ENCODE data around the gene PALLD. TPM values are rescaled to one million over a fixed set of nuclear protein-coding genes. Genes with fewer than 3 reads are reported as not detected.
A peak's percentile ranks its signal among the peaks of the same experiment; 100 is the strongest.

The PALLD gene
- total and polyA plus RNA-seq, 2 experiments from 2014 or later = 17.9 to 30.5 TPM

DNA sequence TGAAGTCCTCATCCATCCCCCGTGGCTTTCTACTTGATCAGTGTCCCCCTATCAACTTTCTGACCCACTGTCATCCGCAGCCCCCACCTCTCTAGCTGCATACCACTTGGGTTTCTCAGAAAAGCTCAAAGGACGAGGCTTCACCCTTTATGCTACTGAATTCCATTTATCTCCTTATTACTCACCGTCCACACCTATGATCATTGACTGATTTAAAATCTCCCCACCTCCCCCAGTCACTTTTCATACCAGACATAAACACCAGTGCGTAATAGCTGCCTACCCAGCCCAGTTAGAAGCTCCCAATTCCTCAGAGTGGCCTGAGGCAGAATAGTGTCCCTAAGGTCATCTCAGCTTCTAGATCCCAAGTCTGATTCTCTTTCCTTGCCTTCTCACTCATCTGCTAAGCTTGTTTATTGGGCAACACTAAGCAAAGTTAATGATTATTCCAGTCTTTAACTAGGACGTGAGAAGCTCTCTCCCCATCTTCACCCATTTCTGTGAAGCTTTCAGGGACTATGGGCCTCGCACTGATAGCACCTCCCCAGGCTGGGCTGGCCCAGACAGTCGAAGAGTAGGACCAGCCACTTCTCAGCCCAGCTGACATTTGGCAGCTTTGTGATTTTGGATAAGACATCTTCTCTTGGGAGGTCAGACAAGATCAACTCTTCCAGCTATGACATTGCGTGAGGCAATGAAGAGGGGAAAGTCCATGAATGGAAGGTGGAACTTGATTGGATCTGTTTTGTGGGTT is 9.4 kb upstream of the PALLD start:
- Histone ChIP-seq H3K9me3 (ENCODE audit: low read depth) (no peaks in the 10 kb centered on the region), H3K4me3 (0 out of 2 replicates have a peak overlapping the region, but pooled peaks have one; percentile 16), H3K4me1 (ENCODE audit: insufficient read depth) (peaks cover 57% of the 10 kb centered on the region), H3K27me3 (replicated peaks; ENCODE audit: insufficient read depth) (no peaks in the 10 kb centered on the region), H3K9me2 (ENCODE audit: insufficient read depth) (no peaks in the 10 kb centered on the region), H3K36me3 (ENCODE audit: low read depth) (no peaks in the 10 kb centered on the region), H4K20me1 (ENCODE audit: insufficient read depth) (no peaks in the 10 kb centered on the region), H3K79me2 (ENCODE audit: insufficient read depth) (no peaks in the 10 kb centered on the region), H3K4me2 (ENCODE audit: unreplicated experiment) (peak overlapping the region; percentile 64), H3K27ac (peak overlapping the region; percentile 74), H2AFZ (peak overlapping the region; percentile 64), H3F3A (ENCODE audit: insufficient read depth) (peaks cover 56% of the 10 kb centered on the region), H3K9ac (peak overlapping the region; percentile 42)
- WGBS, 2 experiments (ENCODE audit: low coverage in 1 of 2, low lambda C conversion rate in 2 of 2, missing lambda C conversion rate in 2 of 2) = 31% methylated on average over 9 of the region's 9 CpGs
- DNase-seq = peak; percentile 53
- in situ Hi-C loops (cut with MboI) = no loop called here
- TF ChIP-seq EZH2phosphoT487 (IDR thresholded peaks at IDR 0.05; ENCODE audit: insufficient read depth, low read depth) = no peak
- TF ChIP-seq EZH2 (IDR thresholded peaks at IDR 0.05; ENCODE audit: insufficient read depth, poor library complexity, severe bottlenecking) = no peak

GRCh38 chr4:168488869-168489274 is 8.0 kb upstream of the PALLD start:
- peaks cover 44% of the 10 kb centered on the region for H3F3A ChIP-seq (ENCODE audit: insufficient read depth)
- H3K36me3 ChIP-seq (ENCODE audit: low read depth) = no peaks in the 10 kb centered on the region
- H4K20me1 ChIP-seq (ENCODE audit: insufficient read depth) = no peaks in the 10 kb centered on the region
- no peak for DNase-seq
- no peak overlapping the region for H3K27ac ChIP-seq
- H3K4me1 ChIP-seq (ENCODE audit: insufficient read depth) = peaks cover 43% of the 10 kb centered on the region
- H3K4me2 ChIP-seq (ENCODE audit: unreplicated experiment) = no peak overlapping the region
- H3K9ac ChIP-seq = no peak overlapping the region
- H3K4me3 ChIP-seq = no peak overlapping the region
- 68 to 77% methylated on average over 3 of the region's 3 CpGs for WGBS, 2 experiments (ENCODE audit: low coverage in 1 of 2, low lambda C conversion rate in 2 of 2, missing lambda C conversion rate in 2 of 2)
- H2AFZ ChIP-seq = no peak overlapping the region
- no peaks in the 10 kb centered on the region for H3K79me2 ChIP-seq (ENCODE audit: insufficient read depth)
- no peaks in the 10 kb centered on the region for H3K27me3 ChIP-seq (replicated peaks; ENCODE audit: insufficient read depth)
- no peaks in the 10 kb centered on the region for H3K9me3 ChIP-seq (ENCODE audit: low read depth)
- TF ChIP-seq EZH2phosphoT487 (IDR thresholded peaks at IDR 0.05; ENCODE audit: insufficient read depth, low read depth) = no peak
- no peak for TF ChIP-seq EZH2 (IDR thresholded peaks at IDR 0.05; ENCODE audit: insufficient read depth, poor library complexity, severe bottlenecking)
- no peaks in the 10 kb centered on the region for H3K9me2 ChIP-seq (ENCODE audit: insufficient read depth)
- in situ Hi-C loops (cut with MboI) = no loop called here

- no peak for TF ChIP-seq EZH2 (IDR thresholded peaks at IDR 0.05; ENCODE audit: insufficient read depth, poor library complexity, severe bottlenecking)
- TF ChIP-seq EZH2phosphoT487 (IDR thresholded peaks at IDR 0.05; ENCODE audit: insufficient read depth, low read depth) = no peak
- DNase-seq = no peak
- Histone ChIP-seq H3K9ac (no peak overlapping the region), H4K20me1 (ENCODE audit: insufficient read depth) (no peaks in the 10 kb centered on the region), H3K36me3 (ENCODE audit: low read depth) (no peaks in the 10 kb centered on the region), H2AFZ (no peak overlapping the region), H3K4me3 (no peak overlapping the region), H3K9me2 (ENCODE audit: insufficient read depth) (no peaks in the 10 kb centered on the region), H3K4me1 (ENCODE audit: insufficient read depth) (peaks cover 35% of the 10 kb centered on the region), H3K79me2 (ENCODE audit: insufficient read depth) (no peaks in the 10 kb centered on the region), H3K27ac (no peak overlapping the region), H3K9me3 (ENCODE audit: low read depth) (no peaks in the 10 kb centered on the region), H3K4me2 (ENCODE audit: unreplicated experiment) (no peak overlapping the region), H3F3A (ENCODE audit: insufficient read depth) (peaks cover 38% of the 10 kb centered on the region), H3K27me3 (replicated peaks; ENCODE audit: insufficient read depth) (no peaks in the 10 kb centered on the region)
- 85% methylated on average over 1 of the region's 1 CpG for WGBS, 2 experiments (ENCODE audit: low coverage in 1 of 2, low lambda C conversion rate in 2 of 2, missing lambda C conversion rate in 2 of 2)
- in situ Hi-C loops (cut with MboI) = no loop called here
Observed at GRCh38 chr4:168489616-168490015, 7.2 kb upstream of the PALLD start.

DNA sequence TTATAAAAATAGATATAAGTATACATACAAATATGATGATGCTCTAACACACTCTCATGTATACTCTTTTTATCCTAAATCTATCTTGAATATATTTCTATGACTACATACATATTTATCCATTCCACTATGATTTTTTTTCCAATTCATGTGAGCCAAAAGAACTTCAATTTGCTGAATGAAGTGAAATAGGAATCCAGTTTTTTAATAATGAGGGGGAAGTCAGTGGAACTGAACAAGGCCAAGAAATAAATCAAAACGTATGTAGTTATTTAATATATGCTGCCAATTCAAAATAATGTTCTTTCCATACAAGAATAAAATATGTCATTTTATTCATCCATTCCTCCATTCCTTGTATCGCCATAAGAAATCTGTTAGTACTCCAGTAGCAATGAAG is 6.1 kb upstream of the PALLD start:
- no peaks in the 10 kb centered on the region for H4K20me1 ChIP-seq (ENCODE audit: insufficient read depth)
- no peaks in the 10 kb centered on the region for H3K36me3 ChIP-seq (ENCODE audit: low read depth)
- TF ChIP-seq EZH2phosphoT487 (IDR thresholded peaks at IDR 0.05; ENCODE audit: insufficient read depth, low read depth) (no peak), EZH2 (IDR thresholded peaks at IDR 0.05; ENCODE audit: insufficient read depth, poor library complexity, severe bottlenecking) (no peak)
- H3K27ac ChIP-seq = no peak overlapping the region
- no peaks in the 10 kb centered on the region for H3K9me3 ChIP-seq (ENCODE audit: low read depth)
- H3K27me3 ChIP-seq (replicated peaks; ENCODE audit: insufficient read depth) = no peaks in the 10 kb centered on the region
- in situ Hi-C loops (cut with MboI) = no loop called here
- no peaks in the 10 kb centered on the region for H3K9me2 ChIP-seq (ENCODE audit: insufficient read depth)
- H3K4me1 ChIP-seq (ENCODE audit: insufficient read depth) = peaks cover 24% of the 10 kb centered on the region
- H3K4me2 ChIP-seq (ENCODE audit: unreplicated experiment) = no peak overlapping the region
- H3K4me3 ChIP-seq = no peak overlapping the region
- 77 to 82% methylated on average over 2 of the region's 2 CpGs for WGBS, 2 experiments (ENCODE audit: low coverage in 1 of 2, low lambda C conversion rate in 2 of 2, missing lambda C conversion rate in 2 of 2)
- no peak overlapping the region for H3K9ac ChIP-seq
- H3F3A ChIP-seq (ENCODE audit: insufficient read depth) = peaks cover 28% of the 10 kb centered on the region
- no peaks in the 10 kb centered on the region for H3K79me2 ChIP-seq (ENCODE audit: insufficient read depth)
- no peak overlapping the region for H2AFZ ChIP-seq
- DNase-seq = no peak

All from GM23248 (cell line).